ENCODE data around the gene RNF115.
"Not testable (repeated sequence)": the region's sequence is repeated elsewhere in the genome, so short reads cannot be mapped to it uniquely, and the experiment has no call there.

Gene RNF115

GRCh38 chr1:145729196-145729595 is 94.7 kb downstream of the RNF115 start:
- TF ChIP-seq CTCF (IDR thresholded peaks at IDR 0.05; ENCODE audit: borderline replicate concordance, control extremely low read depth, extremely low read depth, insufficient read depth, missing control alignments) = no peak
- no peak for DNase-seq (ENCODE audit: low spot score)
- in situ Hi-C loops (cut with MboI; ENCODE audit: low sequenced_read_pairs, unreplicated experiment) = no loop called here

GRCh38 chr1:145726193-145726592 is 97.7 kb downstream of the RNF115 start:
- in situ Hi-C loops (cut with MboI; ENCODE audit: low sequenced_read_pairs, unreplicated experiment); DNase-seq (ENCODE audit: low spot score): not testable (repeated sequence)

DNA sequence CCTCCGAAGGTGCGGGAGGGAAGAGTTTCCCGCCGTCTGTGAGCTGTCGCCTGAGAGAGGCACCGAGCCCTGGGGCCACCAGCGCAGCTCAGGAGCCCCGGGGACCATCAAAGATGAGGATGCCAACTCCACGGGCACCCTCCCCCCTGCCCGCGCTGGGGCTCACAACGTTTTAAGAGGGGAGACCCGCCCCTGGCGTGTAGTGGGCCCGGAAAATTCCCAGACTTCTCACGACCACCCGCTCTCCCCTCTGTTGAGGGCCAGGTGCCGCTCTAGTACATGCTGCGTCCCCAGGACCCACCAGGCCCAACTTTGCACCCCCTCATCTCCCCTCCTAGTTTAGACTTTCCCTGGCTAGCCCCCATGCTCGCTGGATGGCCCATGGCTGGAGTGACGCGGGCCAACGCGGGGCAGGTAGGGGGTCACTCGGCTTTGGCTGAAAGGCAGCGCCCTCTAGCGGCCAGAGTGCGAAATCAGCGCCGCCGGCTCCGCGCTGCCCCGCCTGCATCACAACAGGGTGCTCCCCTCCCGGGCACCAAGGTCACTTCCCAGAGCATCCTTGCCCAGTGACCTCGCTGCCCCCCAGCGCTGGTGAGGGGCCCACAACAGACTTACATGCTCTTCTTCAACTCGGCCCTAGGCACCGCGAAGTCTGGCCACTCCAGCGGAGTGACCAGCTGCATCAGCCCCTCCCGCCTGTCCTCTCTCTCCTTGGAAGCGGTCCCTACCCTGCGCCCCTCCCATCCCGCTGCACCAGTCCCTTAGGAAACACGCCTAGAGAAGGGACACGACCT is 102.8 kb downstream of the RNF115 start:
- in situ Hi-C loops (cut with MboI; ENCODE audit: low sequenced_read_pairs, unreplicated experiment) = no loop called here
- DNase-seq (ENCODE audit: low spot score) = peak; percentile 84
- peak; percentile 94 for TF ChIP-seq CTCF (IDR thresholded peaks at IDR 0.05; ENCODE audit: borderline replicate concordance, control extremely low read depth, extremely low read depth, insufficient read depth, missing control alignments)

DNA sequence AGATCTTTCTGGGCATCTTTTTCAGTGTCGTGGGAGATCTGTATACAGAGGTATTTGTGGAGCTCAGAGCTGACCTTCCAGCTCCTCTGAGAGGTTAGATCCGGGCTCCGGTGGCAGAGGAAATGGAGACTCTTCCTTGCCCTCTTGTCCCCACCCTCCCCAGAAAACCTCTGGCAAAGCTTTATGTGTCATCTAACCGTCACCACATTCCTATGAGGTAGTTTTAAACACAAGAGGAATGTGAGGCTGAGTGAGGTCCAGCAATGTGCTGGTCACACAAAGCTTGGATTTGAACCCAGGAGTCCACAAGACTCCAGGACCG is 103.4 kb downstream of the RNF115 start:
- in situ Hi-C loops (cut with MboI; ENCODE audit: low sequenced_read_pairs, unreplicated experiment) = no loop called here
- DNase-seq (ENCODE audit: low spot score) = no peak
- TF ChIP-seq CTCF (IDR thresholded peaks at IDR 0.05; ENCODE audit: borderline replicate concordance, control extremely low read depth, extremely low read depth, insufficient read depth, missing control alignments) = no peak

DNA sequence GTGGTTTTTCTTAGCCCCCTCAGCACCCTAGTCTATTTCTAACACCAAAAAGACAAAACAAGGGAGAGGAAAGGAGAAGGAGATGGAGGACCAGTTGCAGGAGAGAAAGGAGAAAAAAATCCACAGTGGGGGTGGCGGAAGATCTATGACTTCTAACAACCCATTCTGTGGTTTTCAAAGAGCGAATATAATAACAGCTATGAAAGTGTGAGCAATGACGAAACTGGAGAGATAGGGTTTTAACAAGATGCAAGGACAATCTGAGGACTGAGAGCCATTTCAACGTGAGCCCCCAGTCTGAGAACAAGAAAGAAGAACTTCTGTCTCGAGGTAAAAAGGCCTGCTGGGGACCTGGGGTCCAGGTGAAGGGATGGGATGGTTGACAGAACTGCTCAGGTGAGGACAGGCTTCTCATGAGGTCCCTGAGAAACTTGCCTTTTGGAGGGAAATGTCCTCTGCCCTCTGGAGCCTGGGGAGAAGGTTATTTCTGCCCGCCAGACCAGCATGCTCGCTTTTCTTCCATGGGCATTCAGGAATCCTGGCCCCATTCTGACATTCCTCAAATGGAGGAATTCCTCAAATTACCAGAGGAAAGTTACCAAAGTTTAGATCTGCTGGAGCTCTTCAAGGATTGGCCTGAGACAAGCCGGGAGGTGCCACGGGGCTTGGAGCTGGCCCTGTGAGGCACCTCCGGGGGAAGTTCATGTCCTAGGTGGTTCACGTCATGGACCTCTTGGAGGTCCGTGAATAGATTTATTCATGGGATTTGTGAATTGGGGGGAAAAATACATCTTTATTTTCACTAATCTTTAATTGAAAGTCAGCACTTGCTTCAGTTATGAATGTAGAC is 104.4 kb downstream of the RNF115 start, which contains the start of gene CD160:
TSS of gene CD160 (plus strand) at position 270 of the 850 bp plus-strand sequence. CDS start 8,829 bp downstream, outside the sequence.
- no peak for TF ChIP-seq CTCF (IDR thresholded peaks at IDR 0.05; ENCODE audit: borderline replicate concordance, control extremely low read depth, extremely low read depth, insufficient read depth, missing control alignments)
- peak; percentile 57 for DNase-seq (ENCODE audit: low spot score)
- in situ Hi-C loops (cut with MboI; ENCODE audit: low sequenced_read_pairs, unreplicated experiment) = no loop called here

DNA sequence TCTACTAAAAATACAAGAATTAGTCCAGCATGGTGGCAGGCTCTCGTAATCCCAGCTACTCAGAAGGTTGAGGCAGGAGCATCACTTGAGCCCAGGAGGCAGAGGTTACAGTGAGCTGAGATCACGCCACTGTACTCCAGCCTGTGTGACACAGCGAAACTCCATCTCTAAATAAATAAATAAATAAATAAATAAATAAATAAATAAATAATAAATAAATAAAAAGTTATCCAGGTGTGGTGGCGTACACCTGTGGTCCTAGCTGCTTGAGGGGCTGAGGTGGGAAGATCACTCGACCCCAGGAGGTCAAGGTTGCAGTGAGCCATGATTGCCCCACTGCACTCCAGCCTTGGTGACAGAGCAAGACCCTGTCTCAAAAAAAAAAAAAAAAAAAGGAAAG is 105.4 kb downstream of the RNF115 start:
- DNase-seq (ENCODE audit: low spot score); in situ Hi-C loops (cut with MboI; ENCODE audit: low sequenced_read_pairs, unreplicated experiment): not testable (repeated sequence)

DNA sequence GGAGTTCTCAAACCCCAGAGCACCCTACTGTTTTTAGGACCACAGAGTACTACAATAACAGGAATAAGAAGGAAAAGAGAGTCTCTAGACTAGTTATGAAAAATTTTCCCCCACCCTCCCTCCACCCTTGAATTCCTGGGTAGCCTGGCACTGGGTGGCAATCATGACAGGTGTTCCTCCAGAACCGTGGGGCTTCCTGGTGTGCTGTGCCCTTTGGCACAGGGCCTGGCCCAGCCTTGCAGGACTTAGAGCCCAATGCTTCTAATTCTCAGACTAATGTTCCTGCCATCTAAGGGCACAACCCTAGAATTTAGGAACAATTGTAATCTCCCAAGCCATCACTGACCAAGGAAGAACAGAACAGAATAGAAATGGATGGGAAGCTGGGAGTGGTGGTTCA is 106.1 kb downstream of the RNF115 start:
- DNase-seq (ENCODE audit: low spot score) = no peak
- TF ChIP-seq CTCF (IDR thresholded peaks at IDR 0.05; ENCODE audit: borderline replicate concordance, control extremely low read depth, extremely low read depth, insufficient read depth, missing control alignments) = no peak
- in situ Hi-C loops (cut with MboI; ENCODE audit: low sequenced_read_pairs, unreplicated experiment) = no loop called here

Measured in GM13976 (cell line).